IMR-90 (cell line): Measurements from ENCODE around the gene FAM32A. TPM values are rescaled to one million over a fixed set of nuclear protein-coding genes. Genes with fewer than 3 reads are reported as not detected.

ENCODE experiments used
- ATAC-seq: fragments of 200-7000 bp; cut with Tn5 transposase; 2 replicates; pipeline ENCODE4 v1.9.1; 2020; ENCODE audit warnings: low read depth, mild to moderate bottlenecking, moderate library complexity
- BruUV-seq: library from RNA; stranded (reverse); fragments of 400-500 nt; replicated peaks from 2 replicates; lab custom pipeline; 2021; lab: Mats Ljungman, UMichigan
- CTCF ChIA-PET: fragments of 300-600 bp; formaldehyde crosslinking; extraction: SDS; loops from one replicate; lab custom pipeline; 2021; ENCODE audit warnings: antibody characterized with exemption; lab: Yijun Ruan, JAX
- POLR2A ChIA-PET: fragments of 300-600 bp; sonication (Branson Sonifier 250); formaldehyde crosslinking; loops from one replicate; lab custom pipeline; 2022; ENCODE audit warnings: antibody characterized with exemption; ENCODE audit not compliant: unreplicated experiment; lab: Charles Lee
- DNase-seq: peaks from one replicate; pipeline ENCODE4 v3.0.0; 2013
- H2AFZ ChIP-seq: replicated peaks from 2 replicates; pipeline ENCODE3; 2013; ENCODE audit warnings: low read length, mild to moderate bottlenecking; ENCODE audit not compliant: poor library complexity
- H2AK5ac ChIP-seq: 2 replicates; pipeline ENCODE4 v1.6.1; 2013; ENCODE audit warnings: low read depth, low read length, inconsistent platforms
- H2AK9ac ChIP-seq: replicated peaks from 2 replicates; pipeline ENCODE3; 2013; ENCODE audit warnings: mild to moderate bottlenecking, low read depth, low read length, moderate library complexity; ENCODE audit not compliant: poor library complexity
- H2BK120ac ChIP-seq: 2 replicates; pipeline ENCODE4 v1.6.1; 2013; ENCODE audit warnings: low read depth, low read length, inconsistent platforms
- H2BK15ac ChIP-seq: 3 replicates; pipeline ENCODE4 v1.6.1; 2013; ENCODE audit warnings: low read depth, low read length, inconsistent platforms
- H2BK20ac ChIP-seq: 2 replicates; pipeline ENCODE4 v1.6.1; 2013; ENCODE audit warnings: low read depth, mild to moderate bottlenecking, inconsistent platforms, low read length, moderate library complexity
- H2BK5ac ChIP-seq: 2 replicates; pipeline ENCODE4 v1.6.1; 2013; ENCODE audit warnings: mild to moderate bottlenecking, low read depth, low read length, inconsistent platforms; ENCODE audit not compliant: poor library complexity, severe bottlenecking
- H3K14ac ChIP-seq: replicated peaks from 2 replicates; pipeline ENCODE4 v1.6.1; 2013; ENCODE audit warnings: low read depth, low read length, inconsistent platforms
- H3K18ac ChIP-seq: 2 replicates; pipeline ENCODE4 v1.6.1; 2013; ENCODE audit warnings: low read depth, low read length, control low read depth
- H3K23ac ChIP-seq: 2 replicates; pipeline ENCODE4 v1.6.1; 2013; ENCODE audit warnings: low read depth, low read length, inconsistent platforms
- H3K27ac ChIP-seq: 2 replicates; pipeline ENCODE4 v1.5.1; 2013; ENCODE audit warnings: mild to moderate bottlenecking, control low read depth, low read length; ENCODE audit not compliant: insufficient read depth
- H3K27me3 ChIP-seq: 2 replicates; pipeline ENCODE4 v1.6.1; 2013; ENCODE audit warnings: low read length; ENCODE audit not compliant: control insufficient read depth, insufficient read depth
- H3K36me3 ChIP-seq: 2 replicates; pipeline ENCODE4 v1.6.1; 2013; ENCODE audit warnings: low read length, mixed read lengths; ENCODE audit not compliant: control insufficient read depth, insufficient read depth
- H3K4ac ChIP-seq: 2 replicates; pipeline ENCODE4 v1.6.1; 2013; ENCODE audit warnings: low read depth, low read length, inconsistent platforms
- H3K4me1 ChIP-seq: 2 replicates; pipeline ENCODE4 v1.6.1; 2013; ENCODE audit warnings: low read length, mixed read lengths; ENCODE audit not compliant: control insufficient read depth, insufficient read depth
- H3K4me2 ChIP-seq: 2 replicates; pipeline ENCODE4 v1.6.1; 2013; ENCODE audit warnings: low read depth, mild to moderate bottlenecking, control low read depth, low read length, moderate library complexity
- H3K4me3 ChIP-seq: 2 replicates; pipeline ENCODE4 v1.5.1; 2013; ENCODE audit warnings: low read depth, mild to moderate bottlenecking, control low read depth, low read length, moderate library complexity; ENCODE audit not compliant: insufficient read depth
- H3K56ac ChIP-seq: 2 replicates; pipeline ENCODE4 v1.6.1; 2013; ENCODE audit warnings: low read length, inconsistent platforms; ENCODE audit not compliant: insufficient read depth; ENCODE audit errors: extremely low read depth
- H3K79me1 ChIP-seq, 2 experiments: 2 replicates each; pipeline ENCODE4 v1.6.1; 2013; ENCODE audit warnings: low read length in 2 of 2, inconsistent platforms in 1 of 2, low read depth in 1 of 2
- H3K9ac ChIP-seq: 2 replicates; pipeline ENCODE4 v1.6.1; 2013; ENCODE audit warnings: low read depth, low read length, control low read depth
- H3K9me1 ChIP-seq: 2 replicates; pipeline ENCODE4 v1.6.1; 2013; ENCODE audit warnings: low read length, inconsistent platforms; ENCODE audit not compliant: insufficient read depth
- H3K9me3 ChIP-seq: 2 replicates; pipeline ENCODE4 v1.6.1; 2013; ENCODE audit warnings: low read length; ENCODE audit not compliant: control insufficient read depth, insufficient read depth
- H4K20me1 ChIP-seq: 2 replicates; pipeline ENCODE4 v1.6.1; 2013; ENCODE audit warnings: low read length, inconsistent platforms; ENCODE audit not compliant: insufficient read depth
- H4K5ac ChIP-seq: 2 replicates; pipeline ENCODE4 v1.6.1; 2013; ENCODE audit warnings: mild to moderate bottlenecking, low read depth, low read length, control low read depth
- H4K8ac ChIP-seq, 2 experiments: 2 replicates each; pipeline ENCODE4 v1.6.1; 2013; ENCODE audit warnings: low read depth in 2 of 2, low read length in 2 of 2, control low read depth in 1 of 2, inconsistent platforms in 1 of 2
- H4K91ac ChIP-seq: 2 replicates; pipeline ENCODE4 v1.6.1; 2013; ENCODE audit warnings: low read depth, low read length, inconsistent platforms; ENCODE audit not compliant: insufficient read depth
- CTCF ChIP-seq: conservative IDR thresholded peaks from 2 replicates; pipeline ENCODE4 v1.5.1; 2012; ENCODE audit warnings: mild to moderate bottlenecking, low read depth, low read length, improper control_type of control experiment
- NFE2L2 ChIP-seq: fragments of 150-350 bp; IDR thresholded peaks from 2 replicates; pipeline ENCODE4 v1.6.1; 2016; ENCODE audit warnings: low read depth, mild to moderate bottlenecking, low read length
- WGBS, 2 experiments: methylation state at CpG; one replicate each; pipeline versions ENCODE4 v1.1.5 to v1.1.7; 2013; ENCODE audit warnings: missing lambda C conversion rate in 2 of 2; ENCODE audit not compliant: insufficient read length in 1 of 2; ENCODE audit errors: extremely low coverage in 2 of 2; 5-methylcytosine and 5-hydroxymethylcytosine counted together
- dilution Hi-C: fragments of 300-500 bp; cut with HindIII; formaldehyde crosslinking; loops from one replicate; pipeline ENCODE4 v1.14.3; 2018; ENCODE audit warnings: low sequenced_read_pairs; ENCODE audit not compliant: unreplicated experiment
- in situ Hi-C: fragments of 300-500 bp; cut with MboI; formaldehyde crosslinking; loops from 3 replicates; pipeline ENCODE4 v1.14.3; 2019; ENCODE audit warnings: low sequenced_read_pairs, inconsistent platforms, mixed read lengths
- intact Hi-C: fragments of 100-400 bp; cut with micrococcal nuclease; formaldehyde crosslinking; loops from 2 replicates; pipeline ENCODE4 v1.10.0; 2022
- polyA plus RNA-seq, 3 experiments: library from polyadenylated mRNA; depleted of rRNA; stranded (reverse); fragments of >200 nt; gene quantifications; 2 replicates each; pipeline ENCODE4 v1.2.3, GENCODE V29; 2012; ENCODE audit warnings: low replicate concordance in 1 of 3
- total RNA-seq: library from RNA; depleted of rRNA; stranded (reverse); fragments of >200 nt; gene quantifications from 2 replicates; pipeline ENCODE4 v1.2.3, GENCODE V29; 2012

Gene FAM32A
- total and polyA plus RNA-seq, 2 of the 4 experiments (the other 2 are of a cell fraction): 99.5 to 130 TPM

DNA sequence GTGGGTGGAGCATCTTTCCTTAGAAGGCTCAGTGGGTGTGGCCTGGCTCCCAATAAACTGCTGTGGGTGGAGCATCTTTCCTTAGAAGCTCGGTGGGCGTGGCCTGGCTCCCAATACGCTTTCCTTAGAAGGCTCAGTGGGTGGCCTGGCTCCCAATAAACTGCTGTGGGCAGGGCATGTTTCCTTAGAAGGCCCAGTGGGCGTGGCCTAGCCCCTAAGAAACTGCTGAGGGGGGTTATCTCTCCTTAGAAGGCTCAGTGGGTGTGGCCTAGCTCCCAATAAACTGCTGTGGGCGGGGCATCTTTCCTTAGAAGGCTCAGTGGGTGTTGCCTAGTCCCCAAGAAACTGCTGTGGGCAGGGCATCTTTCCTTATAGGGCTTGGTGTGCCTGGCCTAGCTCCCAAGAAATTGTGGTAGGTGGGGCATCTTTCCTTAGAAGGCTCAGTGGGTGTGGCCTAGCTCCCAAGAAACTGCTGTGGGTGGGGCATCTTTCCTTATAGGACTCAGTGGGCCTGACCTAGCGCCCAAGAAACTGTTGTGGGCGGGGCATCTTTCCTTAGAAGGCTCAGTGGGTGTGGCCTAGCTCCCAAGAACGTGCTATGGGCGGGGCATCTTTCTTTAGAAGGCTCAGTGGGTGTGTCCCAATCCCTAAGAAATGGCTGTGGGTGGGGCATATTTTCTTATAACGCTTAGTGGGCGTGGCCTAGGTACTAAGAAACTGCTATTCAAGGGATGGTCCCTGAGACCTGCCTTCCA, 31.5 kb upstream of the FAM32A start:
- no peak overlapping the region for H3K23ac ChIP-seq
- no peak overlapping the region for H3K56ac ChIP-seq
- no peak overlapping the region for H2BK5ac ChIP-seq
- no peak overlapping the region for H4K91ac ChIP-seq
- no peak overlapping the region for H3K4ac ChIP-seq
- no peak overlapping the region for H2BK15ac ChIP-seq
- peaks cover 4% of the 10 kb centered on the region; the same call in 1 of the 2 replicates for H3K27me3 ChIP-seq
- TF ChIP-seq NFE2L2 (no peak), CTCF (no peak)
- DNase-seq (no peak), ATAC-seq (no peak)
- H3K9ac ChIP-seq: no peak overlapping the region
- H3K79me1 ChIP-seq: no peaks in the 10 kb centered on the region
- H4K8ac ChIP-seq: no peak overlapping the region
- no TSS peak for BruUV-seq
- peaks cover 3% of the 10 kb centered on the region for H3K4me1 ChIP-seq
- no peak overlapping the region for H3K27ac ChIP-seq
- H3K4me2 ChIP-seq: no peak overlapping the region
- no peak overlapping the region for H2AK5ac ChIP-seq
- H3K9me3 ChIP-seq: no peaks in the 10 kb centered on the region
- no peak overlapping the region for H2AK9ac ChIP-seq
- intact Hi-C loops (no loop called here), dilution Hi-C loops (no loop called here), in situ Hi-C loops (no loop called here)
- no peak overlapping the region for H3K14ac ChIP-seq
- H4K5ac ChIP-seq: no peak overlapping the region
- ChIA-PET CTCF (no interaction called here), POLR2A (no interaction called here)
- no peaks in the 10 kb centered on the region for H4K20me1 ChIP-seq
- no peaks in the 10 kb centered on the region for H3K36me3 ChIP-seq
- no peak overlapping the region for H2BK20ac ChIP-seq
- H3K9me1 ChIP-seq: peaks cover 6% of the 10 kb centered on the region; the same call in 1 of the 2 replicates
- H3K4me3 ChIP-seq: no peak overlapping the region
- 0% methylated on average over 1 of the region's 11 CpGs; no CpG with 5 or more reads in 1 of the 2 experiments for WGBS, 2 experiments
- peak overlapping the region; percentile 49 for H2AFZ ChIP-seq
- no peak overlapping the region for H3K18ac ChIP-seq
- H2BK120ac ChIP-seq: no peak overlapping the region
